ENCODE results near the gene HABP4.
A peak's percentile ranks its signal among the peaks of the same experiment; 100 is the strongest.

The HABP4 gene

DNA sequence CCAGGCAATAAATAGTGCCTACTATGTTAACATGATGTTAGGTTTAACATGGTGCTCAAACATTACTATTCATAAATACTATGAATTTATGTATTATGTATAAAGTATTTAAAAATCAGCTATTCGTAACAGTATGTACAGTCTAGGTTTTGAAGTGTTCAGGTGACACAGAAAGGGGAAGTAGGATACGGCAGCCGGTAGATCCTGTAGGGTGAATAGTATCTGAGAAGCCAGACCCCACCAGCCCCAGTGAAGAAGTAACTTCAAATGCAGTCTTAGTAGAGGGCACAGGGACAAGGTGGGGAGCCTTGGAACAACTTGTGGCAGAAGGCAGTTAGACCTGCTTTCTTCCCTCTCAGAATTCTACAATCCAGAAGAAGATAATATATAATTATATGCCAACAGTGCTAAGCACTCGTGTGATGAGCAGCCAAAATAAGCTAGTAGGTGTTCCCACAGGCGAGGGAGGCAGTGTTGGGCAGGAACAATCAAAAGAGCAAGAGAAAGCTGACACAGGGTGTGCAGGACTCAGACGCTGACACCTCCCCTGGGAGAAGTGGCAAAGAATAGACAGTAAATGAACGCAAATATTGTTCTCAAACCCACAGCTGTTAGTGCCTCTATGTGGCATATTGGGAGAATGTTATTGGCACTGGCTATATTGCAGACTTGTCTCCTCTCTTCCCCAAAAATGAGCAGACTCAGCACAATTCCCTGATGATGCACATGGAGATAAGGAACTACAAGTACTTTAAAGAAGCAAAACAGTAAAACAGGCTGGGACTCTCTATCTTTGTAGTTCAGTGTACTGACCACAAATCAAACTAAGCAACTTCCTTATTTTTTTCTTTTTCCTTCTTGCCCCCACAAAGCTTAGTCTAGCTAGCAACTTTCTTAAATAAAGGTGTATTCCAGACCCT is 36.4 kb upstream of the HABP4 start:
- POLR2A ChIA-PET, result no interaction called here
- DNase-seq (ENCODE audit: low read depth, low spot score), result no peak
- CTCF ChIA-PET, result interaction anchor here (1.6 kb wide), 1 partner anchor 86 kb away, joined by 6 read pairs; no protein-coding TSS in a partner anchor
- H3K4me3 ChIP-seq (ENCODE audit: low read depth, low read length), result no peak overlapping the region
- TF ChIP-seq, protein P1, sequence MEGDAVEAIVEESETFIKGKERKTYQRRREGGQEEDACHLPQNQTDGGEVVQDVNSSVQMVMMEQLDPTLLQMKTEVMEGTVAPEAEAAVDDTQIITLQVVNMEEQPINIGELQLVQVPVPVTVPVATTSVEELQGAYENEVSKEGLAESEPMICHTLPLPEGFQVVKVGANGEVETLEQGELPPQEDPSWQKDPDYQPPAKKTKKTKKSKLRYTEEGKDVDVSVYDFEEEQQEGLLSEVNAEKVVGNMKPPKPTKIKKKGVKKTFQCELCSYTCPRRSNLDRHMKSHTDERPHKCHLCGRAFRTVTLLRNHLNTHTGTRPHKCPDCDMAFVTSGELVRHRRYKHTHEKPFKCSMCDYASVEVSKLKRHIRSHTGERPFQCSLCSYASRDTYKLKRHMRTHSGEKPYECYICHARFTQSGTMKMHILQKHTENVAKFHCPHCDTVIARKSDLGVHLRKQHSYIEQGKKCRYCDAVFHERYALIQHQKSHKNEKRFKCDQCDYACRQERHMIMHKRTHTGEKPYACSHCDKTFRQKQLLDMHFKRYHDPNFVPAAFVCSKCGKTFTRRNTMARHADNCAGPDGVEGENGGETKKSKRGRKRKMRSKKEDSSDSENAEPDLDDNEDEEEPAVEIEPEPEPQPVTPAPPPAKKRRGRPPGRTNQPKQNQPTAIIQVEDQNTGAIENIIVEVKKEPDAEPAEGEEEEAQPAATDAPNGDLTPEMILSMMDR (IDR thresholded peaks at IDR 0.05; ENCODE audit: insufficient read depth, low read length, missing control alignments), result no peak

DNA sequence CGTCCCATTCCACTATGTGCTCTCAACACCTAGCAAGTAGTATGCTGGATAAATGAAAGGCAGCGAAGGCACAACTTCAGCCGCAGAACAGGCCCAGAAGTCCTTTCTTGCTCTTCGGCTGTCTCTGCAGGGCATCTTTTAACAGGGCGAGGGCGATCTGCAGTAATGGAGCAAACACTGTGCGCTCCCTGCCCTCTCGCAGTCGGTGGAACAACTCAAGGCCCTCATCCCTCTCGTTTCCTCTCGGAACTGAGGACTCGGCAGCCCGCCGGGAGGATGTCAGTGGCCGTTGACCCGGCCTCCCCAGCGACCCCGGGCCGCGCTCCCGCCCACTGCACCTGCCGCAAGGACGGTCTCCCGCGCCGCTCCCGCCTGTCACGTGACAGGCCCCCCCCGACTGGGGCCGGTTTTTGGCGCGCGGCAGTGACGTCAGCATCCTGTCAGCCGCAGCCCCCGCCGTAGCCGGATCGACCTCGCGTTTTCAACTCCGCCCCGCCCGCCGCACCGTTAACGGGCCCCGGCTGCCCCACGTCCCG is 32.9 kb upstream of the HABP4 start:
- POLR2A ChIA-PET, result no interaction called here
- TF ChIP-seq, protein P1 (IDR thresholded peaks at IDR 0.05; ENCODE audit: insufficient read depth, low read length, missing control alignments), result no peak
- DNase-seq (ENCODE audit: low read depth, low spot score), result no peak
- peak overlapping the region; percentile 95 for H3K4me3 ChIP-seq (ENCODE audit: low read depth, low read length)
- CTCF ChIA-PET, result interaction anchor here (0.5 to 1.8 kb wide), 5 partner anchors 11 to 250 kb away, joined by 3 to 6 read pairs (median 3); no protein-coding TSS in a partner anchor

DNA sequence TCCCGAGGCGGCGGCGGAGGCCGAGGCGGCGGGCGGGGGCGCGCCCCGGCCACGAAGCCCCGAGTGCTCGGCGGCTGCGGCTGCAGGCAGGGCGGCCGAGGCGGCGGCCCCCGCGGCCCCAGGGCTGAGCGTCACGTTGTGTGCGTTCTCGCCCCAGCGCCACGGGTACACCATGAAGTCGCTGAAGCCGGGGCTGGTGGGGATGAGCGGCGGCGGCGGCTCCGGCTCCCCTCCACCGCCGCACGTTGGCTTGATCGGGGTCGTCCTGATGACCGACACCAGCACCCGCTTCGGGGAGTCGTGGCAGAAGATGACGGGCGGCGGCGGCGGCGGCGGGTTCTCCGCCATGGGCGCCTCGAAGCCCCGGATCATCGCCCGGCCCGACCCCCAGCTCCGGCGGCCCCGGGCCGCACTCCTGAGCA is 32.3 kb upstream of the HABP4 start:
- peak overlapping the region; percentile 95 for H3K4me3 ChIP-seq (ENCODE audit: low read depth, low read length)
- POLR2A ChIA-PET, result no interaction called here
- TF ChIP-seq, protein P1 (IDR thresholded peaks at IDR 0.05; ENCODE audit: insufficient read depth, low read length, missing control alignments), result no peak
- no peak for DNase-seq (ENCODE audit: low read depth, low spot score)
- CTCF ChIA-PET, result no interaction called here

DNA sequence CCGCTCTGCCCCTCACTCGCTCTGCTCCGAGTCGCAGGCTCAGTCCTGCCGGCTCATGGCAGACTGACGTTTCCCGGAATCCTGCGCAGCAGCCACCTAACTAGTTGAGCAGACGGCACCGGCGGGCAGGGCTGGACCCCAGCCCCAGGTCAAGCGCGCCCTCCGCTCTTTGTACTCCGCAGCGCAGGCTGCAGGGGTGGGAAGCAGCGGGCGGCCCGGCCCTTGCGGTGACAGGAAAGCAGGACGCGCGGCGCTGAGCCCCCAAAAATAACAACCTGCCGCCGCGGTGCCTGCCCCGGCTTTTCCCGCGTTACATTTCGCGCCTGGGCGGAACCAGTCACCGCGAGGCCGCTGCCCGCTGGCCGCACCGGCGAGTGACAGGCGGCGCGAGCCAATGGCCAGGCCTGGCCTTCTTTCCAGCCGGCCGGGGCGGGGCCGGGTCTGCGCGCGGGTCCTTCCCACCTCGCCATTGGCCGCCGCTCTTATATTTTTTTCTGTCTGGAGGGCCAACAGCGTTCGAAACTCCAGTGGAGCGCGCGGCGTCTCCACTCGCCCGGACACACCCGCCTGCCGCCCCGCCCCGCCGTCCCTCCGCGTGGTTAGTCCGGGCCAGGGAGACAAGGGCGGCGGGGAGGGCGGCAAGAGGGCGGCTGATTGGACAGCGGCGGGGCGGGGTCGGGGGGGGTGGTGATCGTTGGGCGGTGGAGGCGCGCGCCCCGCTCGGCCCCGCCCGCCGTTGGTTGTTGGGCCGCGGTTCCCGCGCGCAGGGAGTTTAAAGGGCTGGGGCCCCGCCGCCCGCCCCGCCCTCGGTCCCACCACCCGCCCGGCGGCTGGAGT is 31.7 kb upstream of the HABP4 start, which contains the start of gene ZNF367:
ZNF367 (minus strand) TSS at position 288 of the 837 bp plus-strand sequence. CDS start 338 bp downstream, outside the sequence.
- TF ChIP-seq, protein P1 (IDR thresholded peaks at IDR 0.05; ENCODE audit: insufficient read depth, low read length, missing control alignments), result no peak
- ChIA-PET CTCF (interaction anchor here (1.1 to 1.5 kb wide), 2 partner anchors 200 to 238 kb away, joined by 3 read pairs; no protein-coding TSS in a partner anchor), POLR2A (no interaction called here)
- H3K4me3 ChIP-seq (ENCODE audit: low read depth, low read length), result peak within 1 kb of the TSS; percentile 95
- peak; percentile 74 for DNase-seq (ENCODE audit: low read depth, low spot score)

DNA sequence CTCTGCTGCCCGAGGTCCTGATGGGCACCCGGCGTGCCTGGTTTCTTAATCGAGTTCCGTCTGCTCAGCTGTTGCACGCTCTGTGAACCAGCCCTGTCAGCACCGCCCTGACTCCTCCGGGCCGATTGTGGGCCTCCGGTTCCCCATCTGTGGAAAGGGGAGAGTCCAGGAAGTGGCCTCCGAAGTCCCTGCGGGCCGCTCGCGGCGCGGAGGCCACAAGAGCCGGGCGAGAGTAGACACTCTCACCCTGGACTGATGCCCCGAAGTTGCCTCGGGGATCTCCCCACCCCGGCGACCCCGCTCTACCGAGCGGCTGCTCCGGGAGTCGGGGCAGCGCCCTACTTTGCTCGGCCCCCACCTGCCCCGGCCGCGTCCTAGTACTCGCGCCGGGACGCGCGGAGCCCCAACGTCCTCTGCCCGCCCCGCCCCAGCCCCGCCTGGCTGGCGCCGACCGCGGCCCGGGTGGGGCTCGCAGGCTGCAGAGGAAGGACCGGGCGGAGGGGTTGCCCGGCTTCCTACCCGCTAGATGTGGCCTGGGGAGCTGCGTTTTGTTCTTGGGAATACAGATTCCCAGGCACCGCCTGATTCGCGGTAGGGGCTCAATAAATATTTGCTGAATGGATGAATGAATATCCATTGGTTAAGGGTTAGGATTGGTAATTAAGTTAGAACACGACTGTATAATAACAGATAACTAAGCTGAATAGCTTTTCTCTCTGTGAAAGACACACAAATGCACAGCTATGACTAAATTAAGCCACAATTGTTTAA is 30.9 kb upstream of the HABP4 start:
- TF ChIP-seq, protein P1 (IDR thresholded peaks at IDR 0.05; ENCODE audit: insufficient read depth, low read length, missing control alignments), result no peak
- ChIA-PET POLR2A (interaction anchor here (0.7 kb wide), 1 partner anchor 17 kb away, joined by 3 read pairs; no protein-coding TSS in a partner anchor), CTCF (interaction anchor here (1.1 to 1.5 kb wide), 2 partner anchors 199 to 237 kb away, joined by 3 read pairs; no protein-coding TSS in a partner anchor)
- DNase-seq (ENCODE audit: low read depth, low spot score), result no peak
- H3K4me3 ChIP-seq (ENCODE audit: low read depth, low read length), result peak overlapping the region; percentile 71

All from AG04449 (cell line).